ENCODE results near the gene USP47. TPM values are rescaled to one million over a fixed set of nuclear protein-coding genes. Genes with fewer than 3 reads are reported as not detected.
A peak's percentile ranks its signal among the peaks of the same experiment; 100 is the strongest.

Gene USP47
- total and polyA plus RNA-seq, 9 of the 15 experiments (the other 6 are each of a cell fraction or from before 2014, with no cell fraction given), result 13.1 to 63.6 (median 34.7) TPM

- TF ChIP-seq CLOCK (CRISPR knock-in tag; IDR thresholded peaks at IDR 0.05; ENCODE audit: borderline replicate concordance), result no peak
- TF ChIP-seq KDM5B (IDR thresholded peaks at IDR 0.05; ENCODE audit: insufficient replicate concordance, low read depth, low read length), result peak; percentile 98
- no peak for TF ChIP-seq EWSR1 (IDR thresholded peaks at IDR 0.05; ENCODE audit: borderline replicate concordance, low read depth, partially characterized antibody)
- TF ChIP-seq HNRNPH1 (optimal IDR thresholded peaks at IDR 0.05; ENCODE audit: low read depth, low read length), result no peak
- TF ChIP-seq STAT6 (CRISPR knock-in tag; IDR thresholded peaks at IDR 0.05), result peak; percentile 45; the same call in 1 of the 2 replicates
- no peak for TF ChIP-seq BDP1 (IDR thresholded peaks at IDR 0.05; ENCODE audit: insufficient read depth, insufficient read length)
- TF ChIP-seq KLF6 (CRISPR knock-in tag; IDR thresholded peaks at IDR 0.05; ENCODE audit: borderline replicate concordance), result no peak
- no peak for TF ChIP-seq SMARCE1 (IDR thresholded peaks at IDR 0.05)
- TF ChIP-seq GTF2A2 (tag; IDR thresholded peaks at IDR 0.05), result no peak
- TF ChIP-seq NFIX (CRISPR knock-in tag; IDR thresholded peaks at IDR 0.05; ENCODE audit: low read depth), result no peak
- TF ChIP-seq NFE2L1 (tag; IDR thresholded peaks at IDR 0.05; ENCODE audit: borderline replicate concordance, low read depth), result no peak
- TF ChIP-seq RNF2 (IDR thresholded peaks at IDR 0.05), result no peak
- no peak for TF ChIP-seq E2F1 (CRISPR knock-in tag; IDR thresholded peaks at IDR 0.05)
- TF ChIP-seq ZNF445 (CRISPR knock-in tag; IDR thresholded peaks at IDR 0.05; ENCODE audit: low read depth), result no peak
- TF ChIP-seq ZNF830 (CRISPR knock-in tag; IDR thresholded peaks at IDR 0.05), result no peak
- TF ChIP-seq FIP1L1 (IDR thresholded peaks at IDR 0.05; ENCODE audit: low read depth, low read length, poor library complexity, severe bottlenecking), result peak; percentile 89
- no peak for TF ChIP-seq HNRNPK (IDR thresholded peaks at IDR 0.05; ENCODE audit: low read depth, low read length, poor library complexity, severe bottlenecking)
- no peak for TF ChIP-seq FOXA1 (IDR thresholded peaks at IDR 0.05; ENCODE audit: borderline replicate concordance)
- no peak; the same call in 1 of the 2 replicates for TF ChIP-seq ZNF263 (CRISPR knock-in tag; IDR thresholded peaks at IDR 0.05; ENCODE audit: borderline replicate concordance)
- no peak for TF ChIP-seq TSC22D4 (tag; IDR thresholded peaks at IDR 0.05)
- TF ChIP-seq HMBOX1 (IDR thresholded peaks at IDR 0.05), result no peak
Observed at GRCh38 chr11:11841723-11842420, at the start of gene USP47 (continued).
